CD4-positive, alpha-beta T cell (primary cell): ENCODE measurements around the gene PPT1. TPM values are rescaled to one million over a fixed set of nuclear protein-coding genes. Genes with fewer than 3 reads are reported as not detected.

Source experiments
- ATAC-seq: fragments of 200-7000 bp; cut with Tn5 transposase; one replicate; pipeline ENCODE4 v1.10.0; 2022; ENCODE audit warnings: mild to moderate bottlenecking; ENCODE audit not compliant: poor library complexity
- CTCF ChIA-PET: fragments of 350-600 bp; sonication (Branson Sonifier 250); formaldehyde crosslinking; loops from one replicate; lab custom pipeline; 2021; ENCODE audit warnings: antibody characterized with exemption, inconsistent platforms; lab: Charles Lee
- POLR2A ChIA-PET: fragments of 350-600 bp; sonication (Branson Sonifier 250); formaldehyde crosslinking; loops from one replicate; lab custom pipeline; 2021; ENCODE audit warnings: antibody characterized with exemption, inconsistent platforms; lab: Charles Lee
- DNase-seq, 14 experiments: peaks; one replicate each; pipeline ENCODE4 v3.0.0-alpha.2; 2013 to 2020; ENCODE audit warnings: mixed read lengths in 2 of 14
- H3K27ac ChIP-seq, 2 donors: one replicate each; pipeline versions ENCODE4 v1.5.1 to v1.7.0; 2013; ENCODE audit warnings: low read length in 2 of 2, low read depth in 1 of 2, mild to moderate bottlenecking in 1 of 2
- H3K27me3 ChIP-seq, 2 experiments: 1 replicate in 1 of 2; 2 replicates in 1 of 2; pipeline versions ENCODE4 v1.6.1 to v1.7.0; 2013; ENCODE audit warnings: low read length in 2 of 2, control low read depth in 1 of 2, mild to moderate bottlenecking in 1 of 2, moderate library complexity in 1 of 2; ENCODE audit not compliant: insufficient read depth in 2 of 2, control insufficient read depth in 1 of 2
- H3K36me3 ChIP-seq: one replicate; pipeline ENCODE4 v1.6.1; 2013; ENCODE audit warnings: low read length, control low read depth; ENCODE audit not compliant: insufficient read depth
- H3K4me1 ChIP-seq: one replicate; pipeline ENCODE4 v1.6.1; 2013; ENCODE audit warnings: low read length, control low read depth; ENCODE audit not compliant: insufficient read depth
- H3K4me3 ChIP-seq: one replicate; pipeline ENCODE4 v1.5.1; 2013; ENCODE audit warnings: mild to moderate bottlenecking, low read length, moderate library complexity
- H3K9me3 ChIP-seq, 2 experiments: 1 replicate in 1 of 2; 2 replicates in 1 of 2; pipeline versions ENCODE4 v1.6.1 to v1.7.0; 2013; ENCODE audit warnings: low read length in 2 of 2, mild to moderate bottlenecking in 2 of 2, control low read depth in 1 of 2, moderate library complexity in 1 of 2; ENCODE audit not compliant: control insufficient read depth in 1 of 2, insufficient read depth in 1 of 2
- H3K27ac Mint-ChIP-seq: one replicate; pipeline ENCODE4 v1.8.0; 2020; ENCODE audit warnings: mixed read lengths
- H3K27me3 Mint-ChIP-seq: one replicate; pipeline ENCODE4 v1.8.0; 2021; ENCODE audit warnings: mixed read lengths
- H3K36me3 Mint-ChIP-seq: one replicate; pipeline ENCODE4 v1.8.0; 2021; ENCODE audit warnings: low read depth, mixed read lengths
- H3K4me1 Mint-ChIP-seq: one replicate; pipeline ENCODE4 v1.8.0; 2021; ENCODE audit warnings: low read depth, mixed read lengths
- H3K4me3 Mint-ChIP-seq: one replicate; pipeline ENCODE4 v1.8.0; 2020; ENCODE audit warnings: mild to moderate bottlenecking, mixed read lengths
- H3K9me3 Mint-ChIP-seq: one replicate; pipeline ENCODE4 v1.8.0; 2020; ENCODE audit warnings: mixed read lengths
- intact Hi-C, 2 experiments: fragments of 100-400 bp; cut with DNase I in 1 of 2; cut with micrococcal nuclease in 1 of 2; formaldehyde crosslinking; loops; one replicate each; pipeline versions ENCODE4 v1.15.1 to v1.9.0; 2023 to 2025; cut with DNase I, micrococcal nuclease
- polyA plus RNA-seq, 2 donors: library from polyadenylated mRNA; unstranded; fragments of 120-200 nt; gene quantifications; one replicate each; pipeline ENCODE4 v1.2.1, GENCODE V29; 2013
- total RNA-seq, 174 experiments: library from RNA in 2 of 174; stranded (reverse) in 2 of 174; gene quantifications; one replicate each; pipeline ENCODE4 v1.2.3 and lab custom pipeline; 2021 to 2026
- TF ChIP-seq, protein P1 (sequence below): fragments of 200-600 bp; IDR thresholded peaks from one replicate; pipeline ENCODE4 v1.8.0; 2022; ENCODE audit warnings: antibody characterized with exemption, mild to moderate bottlenecking

The PPT1 gene
- 10 to 100 TPM; 31.9 to 34.5 TPM for total RNA-seq
- polyA plus RNA-seq (2013, experiment 1 of 2), result 131 TPM
- polyA plus RNA-seq (2013, experiment 2 of 2), result 86.8 TPM
- total RNA-seq (lab: John Stamatoyannopoulos, UW), result 48.9 to 196 (median 97.2) reads per million in 172 experiments

DNA sequence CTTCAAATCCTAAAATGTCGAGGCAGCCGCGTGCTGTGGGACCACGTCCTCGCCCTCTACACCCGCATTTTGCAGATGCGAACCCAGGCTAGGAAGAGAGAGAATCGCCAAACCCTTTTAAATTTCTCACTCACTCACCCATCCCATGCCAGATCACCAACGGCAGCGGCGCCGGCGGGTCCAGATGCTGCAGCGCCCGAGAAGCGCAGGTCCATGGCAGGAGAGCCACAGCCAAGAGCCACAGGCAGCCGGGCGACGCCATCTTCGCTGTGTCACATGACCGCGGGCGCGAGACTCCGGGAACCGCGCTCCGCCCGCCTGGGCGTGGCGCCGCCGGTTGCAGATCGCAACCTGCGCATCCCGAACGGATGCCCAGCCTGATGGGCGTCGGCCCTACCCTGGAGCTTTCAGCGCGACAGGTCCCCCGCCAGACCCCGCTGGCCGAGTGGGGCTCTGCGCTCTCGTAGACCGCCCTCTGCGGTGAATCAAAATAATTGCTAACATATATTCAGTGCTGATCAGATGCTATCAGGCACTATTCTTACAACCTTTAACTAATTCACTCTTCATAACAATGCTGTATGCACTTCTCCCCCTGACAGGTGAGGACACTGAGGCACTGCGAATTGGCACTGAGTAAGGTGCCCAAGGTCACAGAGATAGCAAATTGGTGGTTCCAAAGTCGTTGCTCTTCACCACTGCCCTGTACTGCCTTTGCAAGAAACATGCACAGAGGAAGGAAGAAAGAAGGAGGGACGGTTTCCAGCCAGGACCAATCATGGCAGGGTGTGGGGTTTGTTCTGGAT is at the start of gene PPT1:
PPT1 (minus strand) TSS at position 276 of the 806 bp plus-strand sequence; CDS start at position 262, 14 bp downstream.
- H3K27me3 ChIP-seq, result no peaks in the 10 kb centered on the region
- Mint-ChIP-seq H3K4me3 (peak within 1 kb of the TSS; percentile 96), H3K27ac (peak within 1 kb of the TSS; percentile 96), H3K36me3 (peaks cover 34% of the 10 kb centered on the region), H3K27me3 (peaks cover 11% of the 10 kb centered on the region), H3K9me3 (no peaks in the 10 kb centered on the region), H3K4me1 (peaks cover 39% of the 10 kb centered on the region)
- peak within 1 kb of the TSS; percentile 82 for H3K4me3 ChIP-seq
- TF ChIP-seq, protein P1, sequence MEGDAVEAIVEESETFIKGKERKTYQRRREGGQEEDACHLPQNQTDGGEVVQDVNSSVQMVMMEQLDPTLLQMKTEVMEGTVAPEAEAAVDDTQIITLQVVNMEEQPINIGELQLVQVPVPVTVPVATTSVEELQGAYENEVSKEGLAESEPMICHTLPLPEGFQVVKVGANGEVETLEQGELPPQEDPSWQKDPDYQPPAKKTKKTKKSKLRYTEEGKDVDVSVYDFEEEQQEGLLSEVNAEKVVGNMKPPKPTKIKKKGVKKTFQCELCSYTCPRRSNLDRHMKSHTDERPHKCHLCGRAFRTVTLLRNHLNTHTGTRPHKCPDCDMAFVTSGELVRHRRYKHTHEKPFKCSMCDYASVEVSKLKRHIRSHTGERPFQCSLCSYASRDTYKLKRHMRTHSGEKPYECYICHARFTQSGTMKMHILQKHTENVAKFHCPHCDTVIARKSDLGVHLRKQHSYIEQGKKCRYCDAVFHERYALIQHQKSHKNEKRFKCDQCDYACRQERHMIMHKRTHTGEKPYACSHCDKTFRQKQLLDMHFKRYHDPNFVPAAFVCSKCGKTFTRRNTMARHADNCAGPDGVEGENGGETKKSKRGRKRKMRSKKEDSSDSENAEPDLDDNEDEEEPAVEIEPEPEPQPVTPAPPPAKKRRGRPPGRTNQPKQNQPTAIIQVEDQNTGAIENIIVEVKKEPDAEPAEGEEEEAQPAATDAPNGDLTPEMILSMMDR, result peak; percentile 40
- no peaks in the 10 kb centered on the region for H3K9me3 ChIP-seq
- no peaks in the 10 kb centered on the region for H3K36me3 ChIP-seq
- ChIA-PET POLR2A (interaction anchor here (0.6 to 1.1 kb wide), 4 partner anchors 19 to 160 kb away, joined by 3 read pairs; partner anchors contain the start of gene RLF), CTCF (interaction anchor here (1.2 to 2.1 kb wide), 3 partner anchors 10 to 241 kb away, joined by 3 to 8 read pairs (median 3); no protein-coding TSS in a partner anchor)
- H3K27ac ChIP-seq, result peak within 1 kb of the TSS in 1 of 2 donors; percentile 44
- peak; percentile 51 to 89 (median 72) for DNase-seq
- intact Hi-C loops, result no loop called here
- peak; percentile 89 for ATAC-seq
- H3K4me1 ChIP-seq, result peaks cover 17% of the 10 kb centered on the region

DNA sequence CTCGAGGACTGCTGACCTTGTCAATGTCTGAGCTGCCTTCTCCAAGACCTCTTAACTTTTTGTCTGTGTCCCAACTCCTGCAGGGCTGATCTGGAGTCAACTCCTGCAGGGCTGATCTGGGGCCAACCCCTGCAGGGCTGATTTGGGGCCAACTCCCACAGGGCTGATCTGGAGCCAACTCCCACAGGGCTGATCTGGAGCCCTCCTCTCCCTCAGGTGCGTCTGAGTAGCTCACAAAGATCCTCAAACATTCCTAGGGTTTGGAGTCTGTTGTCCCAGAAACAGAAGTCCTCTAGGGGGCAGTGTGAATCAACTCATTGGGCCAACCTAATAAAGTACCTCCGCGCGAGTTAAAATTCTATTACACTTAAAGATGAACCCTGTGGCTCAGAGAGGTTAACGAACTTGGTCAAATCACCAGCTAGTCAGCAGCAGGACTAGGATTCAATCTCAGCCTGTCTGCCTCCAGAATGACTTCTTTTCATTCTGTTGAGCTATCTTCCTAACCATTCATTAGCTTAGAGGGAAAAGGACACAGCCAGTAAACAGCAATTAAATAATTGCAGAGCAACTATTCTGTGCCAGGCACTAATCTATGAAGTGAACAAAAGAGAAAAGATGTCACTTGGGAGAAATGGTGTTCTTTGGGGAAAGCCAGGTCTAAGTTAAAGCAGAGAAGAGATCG is 47.0 kb upstream of the PPT1 start:
- no peaks in the 10 kb centered on the region for H3K9me3 ChIP-seq
- CTCF ChIA-PET, result interaction anchor here (0.6 to 3.5 kb wide), 28 partner anchors 9 to 387 kb away, joined by 3 to 31 read pairs (median 4); partner anchors contain the start of genes PPT1 and ZNF684
- no peaks in the 10 kb centered on the region for H3K36me3 Mint-ChIP-seq
- intact Hi-C loops, result loop anchor here (1.0 to 5.0 kb wide), 6 partner anchors 194 to 708 kb away; partner anchors contain the start of gene RIMS3 (in 2 of the 2)
- POLR2A ChIA-PET, result interaction anchor here (0.6 to 1.6 kb wide), 8 partner anchors 9 to 260 kb away, joined by 3 to 8 read pairs (median 3); no protein-coding TSS in a partner anchor
- ATAC-seq (peak; percentile 85), DNase-seq (peak; percentile 3 to 84 (median 40))
- TF ChIP-seq, protein P1, result peak; percentile 83
- no peak overlapping the region for H3K4me3 Mint-ChIP-seq
- H3K27me3 Mint-ChIP-seq, result peaks cover 24% of the 10 kb centered on the region
- no peaks in the 10 kb centered on the region for H3K9me3 Mint-ChIP-seq
- H3K4me3 ChIP-seq, result no peak overlapping the region
- peaks cover 0 to 6% of the 10 kb centered on the region in 2 experiments for H3K27me3 ChIP-seq
- H3K27ac Mint-ChIP-seq, result no peak overlapping the region
- H3K27ac ChIP-seq, result no peak overlapping the region
- no peaks in the 10 kb centered on the region for H3K4me1 Mint-ChIP-seq
- H3K36me3 ChIP-seq, result no peaks in the 10 kb centered on the region
- H3K4me1 ChIP-seq, result peaks cover 4% of the 10 kb centered on the region
